SK-N-MC (cell line): Measurements from ENCODE around the gene SLC38A6.

Source experiments
- DNase-seq: peaks from one replicate; pipeline ENCODE4 v3.0.0-alpha.2; 2011; ENCODE audit warnings: low read depth, low spot score
- H3K27ac ChIP-seq: fragments of 200-600 bp; sonication (generic); 2 replicates; pipeline ENCODE4 v1.5.1; 2016; ENCODE audit warnings: mixed run types
- H3K36me3 ChIP-seq: fragments of 200-600 bp; sonication (generic); 2 replicates; pipeline ENCODE4 v1.6.1; 2017; ENCODE audit warnings: antibody characterized with exemption, low read length, mixed read lengths; ENCODE audit not compliant: insufficient read depth
- H3K4me3 ChIP-seq: fragments of 200-600 bp; sonication (generic); 2 replicates; pipeline ENCODE4 v1.5.1; 2016
- H3K9ac ChIP-seq: fragments of 200-600 bp; sonication (generic); 2 replicates; pipeline ENCODE4 v1.8.0; 2017; ENCODE audit warnings: mixed run types, mixed read lengths; ENCODE audit not compliant: insufficient read length
- H3K9me3 ChIP-seq: fragments of 200-600 bp; sonication (generic); 2 replicates; pipeline ENCODE4 v1.6.1; 2017; ENCODE audit warnings: low read depth, mild to moderate bottlenecking, antibody characterized with exemption, low read length, moderate library complexity, mixed read lengths
- EZH2 ChIP-seq: fragments of 200-600 bp; sonication (generic); IDR thresholded peaks from one replicate; pipeline ENCODE4 v1.6.1; 2017; ENCODE audit warnings: antibody characterized with exemption
- FOXP2 ChIP-seq: optimal IDR thresholded peaks from 2 replicates; pipeline ENCODE3; 2011; ENCODE audit warnings: mild to moderate bottlenecking, moderate library complexity; ENCODE audit not compliant: insufficient read depth; ENCODE audit errors: extremely low read length, control extremely low read depth
- POLR2AphosphoS5 ChIP-seq: IDR thresholded peaks from 2 replicates; pipeline ENCODE4 v1.6.1; 2012; ENCODE audit warnings: mild to moderate bottlenecking, low read depth, low read length, borderline replicate concordance

The SLC38A6 gene

GRCh38 chr14:60951776-60952435 is 29.1 kb upstream of the SLC38A6 start:
- Histone ChIP-seq H3K4me3 (no peak overlapping the region), H3K9me3 (no peaks in the 10 kb centered on the region), H3K36me3 (peaks cover 4% of the 10 kb centered on the region; the same call in 1 of the 2 replicates), H3K9ac (no peak overlapping the region), H3K27ac (no peak overlapping the region)
- no peak for DNase-seq
- TF ChIP-seq POLR2AphosphoS5, result no peak

DNA sequence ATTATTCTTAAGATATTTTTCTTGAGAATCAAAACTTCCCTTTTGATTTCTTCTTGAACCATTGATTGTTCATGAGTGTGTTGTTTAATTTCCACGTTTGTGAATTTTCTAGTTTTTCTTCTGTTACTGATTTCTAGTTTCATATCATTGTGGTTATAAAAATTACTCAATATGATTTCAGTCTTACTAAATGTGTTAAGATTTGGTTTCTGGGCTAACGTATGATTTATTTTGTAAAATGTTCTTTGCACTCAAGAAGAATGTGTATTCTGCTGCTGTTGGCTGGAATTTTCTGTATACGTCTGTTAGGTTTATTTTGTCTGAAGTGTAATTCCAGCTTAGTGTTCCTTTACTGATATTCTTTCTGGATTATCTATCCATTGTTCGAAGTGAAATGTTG is 24.8 kb upstream of the SLC38A6 start:
- no peaks in the 10 kb centered on the region; the same call in 1 of the 2 replicates for H3K9me3 ChIP-seq
- peaks cover 4% of the 10 kb centered on the region; the same call in 1 of the 2 replicates for H3K36me3 ChIP-seq
- H3K9ac ChIP-seq, result no peak overlapping the region
- TF ChIP-seq POLR2AphosphoS5 (no peak), EZH2 (no peak), FOXP2 (no peak)
- DNase-seq, result no peak
- H3K4me3 ChIP-seq, result no peak overlapping the region
- no peak overlapping the region for H3K27ac ChIP-seq

GRCh38 chr14:60956632-60957031 is 24.4 kb upstream of the SLC38A6 start:
- Histone ChIP-seq H3K9ac (no peak overlapping the region), H3K36me3 (peaks cover 4% of the 10 kb centered on the region; the same call in 1 of the 2 replicates), H3K4me3 (no peak overlapping the region), H3K27ac (no peak overlapping the region), H3K9me3 (no peaks in the 10 kb centered on the region; the same call in 1 of the 2 replicates)
- TF ChIP-seq FOXP2 (no peak), POLR2AphosphoS5 (no peak), EZH2 (no peak)
- no peak for DNase-seq

DNA sequence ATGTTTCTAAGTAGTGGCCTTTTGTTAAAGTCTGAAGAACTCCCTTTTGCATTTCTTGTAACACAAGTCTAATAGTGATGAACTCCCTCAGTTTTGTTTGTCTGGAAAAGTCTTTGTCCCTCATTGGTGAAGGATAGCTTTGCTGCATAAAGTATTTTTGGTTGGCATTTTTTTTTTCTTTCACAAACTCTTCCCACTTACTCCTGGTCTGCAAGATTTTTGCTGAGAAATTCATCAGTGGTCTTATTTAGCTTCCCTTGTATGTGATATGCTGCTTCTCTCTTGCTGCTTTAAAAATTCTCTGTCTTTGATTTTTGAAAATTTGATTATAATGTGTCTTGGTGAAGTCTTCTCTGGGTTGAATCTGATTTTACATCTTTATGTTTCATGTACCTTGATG is 22.9 kb upstream of the SLC38A6 start:
- TF ChIP-seq FOXP2, result no peak
- TF ChIP-seq POLR2AphosphoS5, result no peak
- no peak for TF ChIP-seq EZH2

GRCh38 chr14:60963761-60964160 is 17.3 kb upstream of the SLC38A6 start:
- DNase-seq, result no peak
- no peak overlapping the region for H3K27ac ChIP-seq
- H3K9me3 ChIP-seq, result no peaks in the 10 kb centered on the region
- no peaks in the 10 kb centered on the region for H3K36me3 ChIP-seq
- no peak overlapping the region for H3K9ac ChIP-seq
- H3K4me3 ChIP-seq, result no peak overlapping the region
- TF ChIP-seq POLR2AphosphoS5 (no peak), EZH2 (no peak), FOXP2 (no peak)

More for the DNA sequence above, 22.9 kb upstream of the SLC38A6 start:
- no peak for DNase-seq
- Histone ChIP-seq H3K9ac (no peak overlapping the region), H3K36me3 (no peaks in the 10 kb centered on the region; the same call in 1 of the 2 replicates), H3K4me3 (no peak overlapping the region), H3K9me3 (no peaks in the 10 kb centered on the region; the same call in 1 of the 2 replicates), H3K27ac (no peak overlapping the region)

DNA sequence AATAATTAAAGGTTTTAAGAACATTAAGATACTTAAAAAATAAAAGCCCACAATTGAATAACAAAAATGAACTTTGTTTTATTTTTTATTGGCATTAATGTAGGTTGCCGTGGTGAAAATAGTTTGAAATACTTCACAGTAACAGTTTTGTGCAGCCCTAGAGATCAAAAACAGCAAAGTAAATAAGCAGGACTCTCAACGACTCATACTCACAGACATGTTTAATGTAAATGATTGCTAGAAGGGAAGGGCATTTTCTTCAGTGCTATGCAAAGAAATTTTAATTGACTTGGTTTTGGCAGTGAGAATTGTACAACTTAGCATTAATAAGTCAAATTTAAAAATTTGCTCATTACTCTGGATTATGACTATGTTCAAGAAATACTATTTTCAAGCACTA is 16.1 kb upstream of the SLC38A6 start:
- Histone ChIP-seq H3K9ac (no peak overlapping the region), H3K9me3 (no peaks in the 10 kb centered on the region), H3K27ac (peak overlapping the region; percentile 58), H3K36me3 (no peaks in the 10 kb centered on the region), H3K4me3 (no peak overlapping the region)
- TF ChIP-seq EZH2 (no peak), POLR2AphosphoS5 (no peak), FOXP2 (no peak)
- DNase-seq, result no peak

DNA sequence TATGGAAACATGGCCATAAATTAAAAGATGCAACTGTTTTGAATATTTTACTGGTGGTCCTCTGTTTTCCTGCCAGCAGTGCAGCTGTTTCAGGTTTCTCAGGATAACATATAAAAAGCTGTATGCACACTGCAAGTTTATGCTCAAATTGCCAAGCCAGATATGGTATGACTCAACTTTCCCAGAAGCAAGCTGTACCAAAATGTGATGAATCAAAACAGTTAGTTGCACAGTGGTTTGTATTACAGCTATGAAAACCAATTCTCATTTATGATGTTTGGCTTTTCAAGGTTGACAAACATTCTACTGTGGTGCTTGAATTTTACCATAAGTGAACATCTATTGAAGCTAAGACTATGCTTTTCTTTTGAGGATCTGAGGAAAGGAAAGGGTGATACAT is 15.6 kb upstream of the SLC38A6 start:
- DNase-seq, result no peak
- Histone ChIP-seq H3K9me3 (no peaks in the 10 kb centered on the region), H3K9ac (no peak overlapping the region), H3K36me3 (no peaks in the 10 kb centered on the region), H3K4me3 (no peak overlapping the region), H3K27ac (peak overlapping the region; percentile 58)
- TF ChIP-seq POLR2AphosphoS5 (no peak), FOXP2 (no peak), EZH2 (no peak)

GRCh38 chr14:60968099-60968498 is 12.9 kb upstream of the SLC38A6 start:
- Histone ChIP-seq H3K27ac (peak overlapping the region; percentile 73), H3K4me3 (no peak overlapping the region; the same call in 1 of the 2 replicates), H3K9ac (no peak overlapping the region), H3K36me3 (peaks cover 3% of the 10 kb centered on the region; the same call in 1 of the 2 replicates), H3K9me3 (no peaks in the 10 kb centered on the region)
- no peak for DNase-seq
- TF ChIP-seq EZH2 (no peak), POLR2AphosphoS5 (no peak), FOXP2 (no peak)

DNA sequence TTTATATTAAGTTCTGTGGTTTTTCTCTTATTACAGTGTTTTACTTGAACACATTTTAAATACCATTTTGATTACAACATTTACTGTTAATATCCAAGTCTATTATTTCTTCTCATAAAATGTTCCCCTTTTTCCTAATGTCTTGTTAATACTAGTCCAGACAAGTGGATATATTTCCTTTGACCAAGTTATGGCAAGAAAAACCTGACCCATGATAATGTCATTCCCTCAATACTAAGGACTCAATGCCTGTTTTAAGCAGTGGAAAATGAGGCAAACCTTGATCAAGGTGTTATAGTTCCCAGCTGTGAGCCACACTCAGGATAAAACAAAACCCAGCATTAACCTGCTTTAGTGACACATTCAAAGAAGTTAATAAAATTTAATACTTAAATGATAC is 12.4 kb upstream of the SLC38A6 start:
- no peak overlapping the region for H3K9ac ChIP-seq
- no peak overlapping the region for H3K4me3 ChIP-seq
- no peak for DNase-seq
- H3K9me3 ChIP-seq, result no peaks in the 10 kb centered on the region
- H3K36me3 ChIP-seq, result peaks cover 7% of the 10 kb centered on the region
- TF ChIP-seq FOXP2, result no peak
- no peak for TF ChIP-seq EZH2
- no peak for TF ChIP-seq POLR2AphosphoS5
- H3K27ac ChIP-seq, result no peak overlapping the region
